Suprapubic skin (tissue), 4 donors: ENCODE measurements around the gene ZNF771.

Source experiments
- CTCF ChIP-seq, 2 donors: fragments of 200-600 bp in 1 of 2; fragments of 450-650 bp in 1 of 2; sonication (generic) in 1 of 2; IDR thresholded peaks; one replicate each; pipeline ENCODE4 v1.5.1; 2016 to 2019; ENCODE audit warnings: antibody characterized with exemption in 2 of 2, mild to moderate bottlenecking in 1 of 2, moderate library complexity in 1 of 2
- POLR2A ChIP-seq, 2 donors: fragments of 450-650 bp; IDR thresholded peaks; one replicate each; pipeline ENCODE4 v1.6.1; 2017; ENCODE audit warnings: antibody characterized with exemption in 2 of 2, mild to moderate bottlenecking in 2 of 2, moderate library complexity in 2 of 2
- POLR2AphosphoS5 ChIP-seq, 3 donors: sonication (generic); formaldehyde crosslinking; IDR thresholded peaks; one replicate each; pipeline ENCODE4 v1.6.1; 2017; ENCODE audit warnings: antibody characterized with exemption in 3 of 3

- TF ChIP-seq POLR2AphosphoS5 (IDR thresholded peaks at IDR 0.05), result no peak
- no peak for TF ChIP-seq CTCF (IDR thresholded peaks at IDR 0.05)
- TF ChIP-seq POLR2A (IDR thresholded peaks at IDR 0.05), result no peak
Measured at GRCh38 chr16:30371248-30371816, 36.1 kb upstream of the ZNF771 start.
